Measurements from ENCODE around the gene CYSRT1.

CYSRT1 gene

DNA sequence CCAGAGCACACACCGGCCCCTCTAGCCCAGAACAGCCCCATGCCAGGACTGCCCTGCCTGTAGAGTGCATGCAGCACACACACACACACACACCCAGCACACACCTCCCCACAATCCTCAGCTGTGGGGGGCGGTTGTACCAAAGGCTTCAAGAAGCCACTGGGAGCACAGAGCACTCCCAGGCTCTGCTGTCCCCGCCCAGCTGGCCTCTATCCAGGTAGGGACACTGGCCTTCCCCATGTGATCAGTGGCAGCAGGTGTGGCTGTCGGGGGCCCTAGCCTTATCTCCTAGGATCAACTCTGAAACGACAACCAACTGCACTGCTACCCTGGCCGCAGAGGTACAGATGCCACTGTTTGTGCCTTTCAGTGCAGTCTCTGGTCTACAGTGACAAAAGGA, 38.6 kb upstream of the CYSRT1 start:
- no peak for TF ChIP-seq CTCF (IDR thresholded peaks at IDR 0.05; ENCODE audit: low read depth, low read length, missing control alignments)
- DNase-seq (ENCODE audit: low read depth) = no peak
- H3K4me3 ChIP-seq (ENCODE audit: low read depth, low read length) = no peak overlapping the region

- TF ChIP-seq CTCF (IDR thresholded peaks at IDR 0.05; ENCODE audit: low read depth, low read length, missing control alignments) = no peak
- peak overlapping the region; percentile 99 for H3K4me3 ChIP-seq (ENCODE audit: low read depth, low read length)
- DNase-seq (ENCODE audit: low read depth) = no peak
These were observed 37.6 kb upstream of the CYSRT1 start for GRCh38 chr9:137187386-137187785.

DNA sequence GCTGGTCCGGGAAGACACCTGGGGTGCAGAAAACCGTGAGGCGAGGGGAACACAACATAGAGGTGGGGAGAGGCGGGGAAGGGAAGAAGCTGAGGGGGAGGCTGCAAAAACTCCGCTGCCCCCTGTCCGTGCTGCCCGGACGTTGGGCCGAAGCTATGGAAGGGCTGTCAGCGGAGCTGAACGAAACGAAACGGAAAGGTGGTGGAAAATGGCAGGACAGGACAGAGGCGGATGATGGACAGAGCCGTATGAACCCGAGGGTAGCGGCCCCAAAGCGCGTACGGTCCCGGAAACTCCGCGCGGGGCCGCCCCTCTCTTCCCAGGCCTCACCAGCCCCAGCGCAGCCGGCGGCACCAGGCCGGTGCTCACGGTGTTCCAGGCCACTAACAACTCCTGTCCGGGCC, 36.9 kb upstream of the CYSRT1 start:
- no peak for DNase-seq (ENCODE audit: low read depth)
- TF ChIP-seq CTCF (IDR thresholded peaks at IDR 0.05; ENCODE audit: low read depth, low read length, missing control alignments) = no peak
- peak overlapping the region; percentile 99 for H3K4me3 ChIP-seq (ENCODE audit: low read depth, low read length)

- peak; percentile 81 for DNase-seq (ENCODE audit: low read depth)
- peak within 1 kb of the TSS; percentile 99 for H3K4me3 ChIP-seq (ENCODE audit: low read depth, low read length)
- TF ChIP-seq CTCF (IDR thresholded peaks at IDR 0.05; ENCODE audit: low read depth, low read length, missing control alignments) = peak; percentile 56
These were observed 36.3 kb upstream of the CYSRT1 start, which contains the start of the genes ANAPC2 and SSNA1 for GRCh38 chr9:137188490-137189296. Gene ANAPC2 (minus strand): TSS chr9:137188560. CDS start chr9:137188532, 28 bp downstream. Gene SSNA1 (plus strand): TSS chr9:137188676. CDS start chr9:137188727, 51 bp downstream.

DNA sequence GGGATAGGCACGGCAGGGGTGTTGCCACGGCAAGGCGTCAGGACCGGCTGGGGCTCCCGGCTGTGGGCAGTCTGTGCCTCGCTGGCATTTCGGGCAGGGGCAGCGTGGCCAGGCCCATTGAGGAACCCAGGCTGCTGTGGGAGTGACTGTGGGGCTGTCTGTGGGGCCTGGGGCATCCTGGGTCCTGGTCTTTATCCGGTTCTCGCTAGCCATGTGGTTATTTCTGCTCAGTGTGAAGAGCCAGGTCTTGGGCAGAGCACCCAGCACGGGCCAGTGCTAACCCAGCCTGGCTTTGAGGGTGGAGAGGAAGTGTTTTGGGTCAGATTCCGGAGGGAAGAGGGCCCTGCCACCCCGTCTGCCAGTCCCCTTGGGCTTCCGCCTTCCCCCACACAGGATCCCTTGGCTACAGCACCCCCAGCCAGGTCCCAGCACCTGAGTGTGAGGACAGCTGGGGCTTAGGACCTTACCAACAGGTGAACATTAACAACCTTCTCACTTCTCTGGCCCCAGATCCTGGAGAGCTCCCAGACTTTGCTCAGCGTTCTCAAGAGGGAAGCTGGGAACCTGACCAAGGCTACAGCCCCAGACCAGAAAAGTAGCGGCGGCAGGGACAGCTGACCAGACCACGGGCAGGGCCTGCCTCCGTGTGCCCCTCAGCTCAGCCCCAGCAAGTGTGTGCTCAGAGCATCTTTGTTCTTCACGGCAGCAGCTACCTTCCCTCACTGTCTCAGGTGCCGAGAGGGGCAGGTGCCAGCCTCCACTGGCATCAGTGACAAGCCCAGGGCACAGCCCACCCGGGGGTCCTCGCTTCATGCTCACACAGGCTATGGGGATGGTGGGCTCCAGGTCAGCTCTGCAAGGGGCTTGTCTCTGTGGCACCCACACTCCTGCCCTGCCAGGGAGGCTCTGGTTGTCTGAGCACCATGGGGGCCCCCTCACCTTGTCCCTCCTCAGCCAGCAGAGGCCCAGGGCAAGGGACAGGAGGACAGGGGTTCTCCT, 35.4 kb upstream of the CYSRT1 start:
- no peak for DNase-seq (ENCODE audit: low read depth)
- H3K4me3 ChIP-seq (ENCODE audit: low read depth, low read length) = peak overlapping the region; percentile 99
- TF ChIP-seq CTCF (IDR thresholded peaks at IDR 0.05; ENCODE audit: low read depth, low read length, missing control alignments) = no peak

- TF ChIP-seq CTCF (IDR thresholded peaks at IDR 0.05; ENCODE audit: low read depth, low read length, missing control alignments) = no peak
- no peak overlapping the region for H3K4me3 ChIP-seq (ENCODE audit: low read depth, low read length)
- DNase-seq (ENCODE audit: low read depth) = no peak
These were observed 34.6 kb upstream of the CYSRT1 start for GRCh38 chr9:137190315-137190856.
